ENCODE results near the gene RFLNA.

DNA sequence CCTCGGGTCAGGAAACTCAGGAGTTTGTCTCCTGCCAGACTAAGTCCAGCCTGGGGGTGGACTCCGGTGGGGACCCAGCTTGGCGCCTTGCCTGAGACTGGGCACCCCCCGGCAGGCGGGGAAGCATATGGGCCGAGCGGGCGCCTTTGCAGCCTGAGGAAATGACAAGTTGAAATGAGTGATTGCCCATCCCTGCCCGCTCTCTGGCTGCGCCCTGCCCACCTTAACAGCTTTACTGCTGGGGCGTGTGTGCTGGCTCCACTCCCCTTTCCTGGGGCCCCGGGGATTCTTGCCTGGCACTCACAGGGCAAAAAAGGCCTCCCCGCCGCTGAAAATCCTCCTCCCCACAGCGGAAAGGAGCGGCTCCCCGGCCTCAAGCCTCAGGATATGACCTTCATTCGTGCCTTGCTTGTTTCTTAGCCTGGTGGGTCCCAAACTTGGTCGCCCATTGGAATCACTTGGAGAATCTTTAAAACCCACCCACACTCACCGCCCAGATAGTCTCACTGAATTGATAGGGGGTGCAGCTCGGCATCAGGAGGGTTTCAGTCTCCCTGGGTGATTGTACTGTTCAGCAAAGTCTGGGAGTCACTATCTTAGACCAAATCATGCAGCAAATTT lies 1.5 kb downstream of the RFLNA start:
- TF ChIP-seq, protein P1, sequence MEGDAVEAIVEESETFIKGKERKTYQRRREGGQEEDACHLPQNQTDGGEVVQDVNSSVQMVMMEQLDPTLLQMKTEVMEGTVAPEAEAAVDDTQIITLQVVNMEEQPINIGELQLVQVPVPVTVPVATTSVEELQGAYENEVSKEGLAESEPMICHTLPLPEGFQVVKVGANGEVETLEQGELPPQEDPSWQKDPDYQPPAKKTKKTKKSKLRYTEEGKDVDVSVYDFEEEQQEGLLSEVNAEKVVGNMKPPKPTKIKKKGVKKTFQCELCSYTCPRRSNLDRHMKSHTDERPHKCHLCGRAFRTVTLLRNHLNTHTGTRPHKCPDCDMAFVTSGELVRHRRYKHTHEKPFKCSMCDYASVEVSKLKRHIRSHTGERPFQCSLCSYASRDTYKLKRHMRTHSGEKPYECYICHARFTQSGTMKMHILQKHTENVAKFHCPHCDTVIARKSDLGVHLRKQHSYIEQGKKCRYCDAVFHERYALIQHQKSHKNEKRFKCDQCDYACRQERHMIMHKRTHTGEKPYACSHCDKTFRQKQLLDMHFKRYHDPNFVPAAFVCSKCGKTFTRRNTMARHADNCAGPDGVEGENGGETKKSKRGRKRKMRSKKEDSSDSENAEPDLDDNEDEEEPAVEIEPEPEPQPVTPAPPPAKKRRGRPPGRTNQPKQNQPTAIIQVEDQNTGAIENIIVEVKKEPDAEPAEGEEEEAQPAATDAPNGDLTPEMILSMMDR (IDR thresholded peaks at IDR 0.05): no peak
- no peak for TF ChIP-seq POLR2A (IDR thresholded peaks at IDR 0.05)
